ENCODE data around the gene TRIM64C. TPM values are rescaled to one million over a fixed set of nuclear protein-coding genes. Genes with fewer than 3 reads are reported as not detected.

Gene TRIM64C
- total RNA-seq: not detected

GRCh38 chr11:49059012-49059411 is at the start of gene TRIM64C:
Gene TRIM64C (minus strand): TSS chr11:49059112. CDS start chr11:49059112, 0 bp downstream.

GRCh38 chr11:49028523-49028922 is 30.4 kb downstream of the TRIM64C start, which contains the start of gene TRIM49B:
Gene TRIM49B (plus strand): TSS chr11:49028823. CDS start chr11:49031600, 2,777 bp downstream.

Small RNAs within 50 kb of the gene (small RNA-seq; reads per million reads assigned to genes)
- not detected for gene AC084851.1

Other genes with a start within 250 kb of the TRIM64C start
- gene TRIM51G, start 75.2 kb downstream of the TRIM64C start, total RNA-seq: not detected
- gene TRIM49B, start 30.3 kb downstream of the TRIM64C start, total RNA-seq: 0.69 TPM
- gene FOLH1, start 149.5 kb upstream of the TRIM64C start, total RNA-seq: 4.6 TPM

All from diencephalon (tissue), 1 donor.